Gastrocnemius medialis (tissue), 4 donors: ENCODE measurements around the gene MSI2.

Source experiments
- CTCF ChIP-seq, 5 experiments: fragments of 450-650 bp in 3 of 5; fragments of 200-600 bp in 2 of 5; sonication (generic) in 2 of 5; IDR thresholded peaks in 4 of 5; conservative IDR thresholded peaks in 1 of 5; 1 replicate in 4 of 5; 2 replicates in 1 of 5; pipeline ENCODE4 v1.5.1; 2016 to 2019; ENCODE audit warnings: antibody characterized with exemption in 5 of 5, mild to moderate bottlenecking in 3 of 5, moderate library complexity in 3 of 5
- POLR2A ChIP-seq, 2 donors: fragments of 450-650 bp; IDR thresholded peaks; one replicate each; pipeline ENCODE4 v1.6.1; 2017; ENCODE audit warnings: antibody characterized with exemption in 2 of 2, mild to moderate bottlenecking in 2 of 2, moderate library complexity in 2 of 2

- TF ChIP-seq POLR2A (IDR thresholded peaks at IDR 0.05): no peak
- no peak for TF ChIP-seq CTCF (IDR thresholded peaks at IDR 0.05 in 4 of 5, conservative IDR thresholded peaks at IDR 0.05 in 1 of 5)
These were observed 107.3 kb downstream of the MSI2 start for GRCh38 chr17:57363580-57363979.
